RWPE1 (cell line): Measurements from ENCODE around the gene ZNF282.

Experiments used
- CTCF ChIA-PET: fragments of 350-600 bp; sonication (Branson Sonifier 250); formaldehyde crosslinking; extraction: SDS; loops from one replicate; lab custom pipeline; 2021; lab: Yijun Ruan, JAX
- POLR2A ChIA-PET: fragments of 400-600 bp; formaldehyde crosslinking; extraction: SDS; loops from one replicate; lab custom pipeline; 2020; ENCODE audit warnings: antibody characterized with exemption; ENCODE audit not compliant: low non-redundant PET; lab: Yijun Ruan, JAX
- DNase-seq: peaks from one replicate; pipeline ENCODE4 v3.0.0; 2012; ENCODE audit warnings: low spot score
- H3K27ac ChIP-seq: fragments of 450-650 bp; 2 replicates; pipeline ENCODE4 v1.5.1; 2017
- TF ChIP-seq, protein P1 (sequence below): fragments of 450-650 bp; conservative IDR thresholded peaks from 2 replicates; pipeline ENCODE4 v1.5.1; 2017; ENCODE audit warnings: low read depth, mild to moderate bottlenecking

The ZNF282 gene

DNA sequence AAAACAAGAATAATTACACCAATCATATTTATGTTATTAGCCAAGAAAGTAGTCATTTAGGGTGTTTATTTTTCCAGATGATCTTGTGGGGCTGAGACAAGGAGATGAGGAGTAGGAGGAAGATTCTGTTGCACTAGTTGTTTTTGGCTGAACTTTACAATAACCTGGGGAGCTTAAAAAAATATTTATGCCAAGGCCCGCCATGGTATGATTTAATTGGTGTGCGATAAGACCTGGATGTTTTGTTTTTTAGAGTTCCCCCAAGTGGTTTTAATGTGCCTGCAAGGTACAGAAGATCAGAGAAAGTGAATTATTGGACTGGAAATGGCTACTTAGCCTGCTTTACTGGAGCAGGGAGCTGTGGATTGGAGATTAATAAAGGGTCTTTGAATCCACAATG, 7.1 kb upstream of the ZNF282 start:
- DNase-seq: no peak
- ChIA-PET CTCF (interaction anchor here (0.6 kb wide), 1 partner anchor 9 kb away, joined by 5 read pairs; no protein-coding TSS in a partner anchor), POLR2A (no interaction called here)
- no peak overlapping the region for H3K27ac ChIP-seq
- TF ChIP-seq, protein P1, sequence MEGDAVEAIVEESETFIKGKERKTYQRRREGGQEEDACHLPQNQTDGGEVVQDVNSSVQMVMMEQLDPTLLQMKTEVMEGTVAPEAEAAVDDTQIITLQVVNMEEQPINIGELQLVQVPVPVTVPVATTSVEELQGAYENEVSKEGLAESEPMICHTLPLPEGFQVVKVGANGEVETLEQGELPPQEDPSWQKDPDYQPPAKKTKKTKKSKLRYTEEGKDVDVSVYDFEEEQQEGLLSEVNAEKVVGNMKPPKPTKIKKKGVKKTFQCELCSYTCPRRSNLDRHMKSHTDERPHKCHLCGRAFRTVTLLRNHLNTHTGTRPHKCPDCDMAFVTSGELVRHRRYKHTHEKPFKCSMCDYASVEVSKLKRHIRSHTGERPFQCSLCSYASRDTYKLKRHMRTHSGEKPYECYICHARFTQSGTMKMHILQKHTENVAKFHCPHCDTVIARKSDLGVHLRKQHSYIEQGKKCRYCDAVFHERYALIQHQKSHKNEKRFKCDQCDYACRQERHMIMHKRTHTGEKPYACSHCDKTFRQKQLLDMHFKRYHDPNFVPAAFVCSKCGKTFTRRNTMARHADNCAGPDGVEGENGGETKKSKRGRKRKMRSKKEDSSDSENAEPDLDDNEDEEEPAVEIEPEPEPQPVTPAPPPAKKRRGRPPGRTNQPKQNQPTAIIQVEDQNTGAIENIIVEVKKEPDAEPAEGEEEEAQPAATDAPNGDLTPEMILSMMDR: no peak

DNA sequence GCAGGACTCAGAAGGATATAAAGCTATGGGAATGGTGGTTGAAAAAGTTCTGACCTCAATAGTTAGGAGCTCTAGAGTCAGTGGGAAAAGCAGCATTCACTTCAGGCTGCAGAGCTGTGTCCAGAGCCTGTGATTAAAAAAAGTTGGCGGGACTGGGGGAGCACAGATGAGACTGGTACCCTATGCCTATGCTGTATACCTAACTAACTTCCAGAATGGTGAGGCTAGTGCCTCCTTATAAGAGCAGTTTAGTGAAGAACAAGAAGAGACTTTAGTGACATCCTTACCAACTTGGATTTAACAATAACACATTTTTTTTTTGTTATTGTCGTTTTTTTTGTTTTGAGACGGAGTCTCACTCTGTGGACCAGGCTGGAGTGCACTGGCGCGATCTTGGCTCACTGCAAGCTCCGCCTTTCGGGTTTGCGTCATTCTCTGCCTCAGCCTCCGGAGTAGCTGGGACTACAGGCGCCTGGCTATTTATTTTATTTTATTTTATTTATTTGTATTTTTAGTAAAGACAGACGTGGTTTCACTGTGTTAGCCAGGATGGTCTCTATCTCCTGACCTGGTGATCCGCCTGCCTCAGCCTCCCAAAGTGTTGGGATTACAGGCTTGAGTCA, 6.6 kb upstream of the ZNF282 start:
- CTCF ChIA-PET: interaction anchor here (0.6 kb wide), 1 partner anchor 10 kb away, joined by 5 read pairs; no protein-coding TSS in a partner anchor
- no peak for DNase-seq

DNA sequence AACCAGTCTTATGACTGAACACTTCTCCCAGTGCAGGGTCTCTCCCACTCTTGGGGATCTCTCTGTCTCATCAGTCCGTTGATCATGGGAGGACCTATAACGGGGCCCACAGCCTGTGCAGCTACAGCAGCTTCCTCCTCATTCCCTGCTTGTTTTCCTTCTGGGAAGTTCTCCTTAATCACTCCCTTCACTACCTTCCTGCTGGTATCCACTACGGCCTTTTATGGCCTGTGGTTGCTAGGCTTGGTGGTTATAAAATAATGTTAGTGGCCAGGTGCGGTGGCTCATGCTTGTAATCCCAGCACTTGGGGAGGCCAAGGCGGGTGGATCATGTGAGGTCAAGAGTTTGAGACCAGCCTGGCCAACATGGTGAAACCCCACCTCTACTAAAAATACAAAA, 3.5 kb upstream of the ZNF282 start:
- CTCF ChIA-PET: no interaction called here
- no peak overlapping the region for H3K27ac ChIP-seq
- no peak for DNase-seq
- TF ChIP-seq, protein P1: no peak
- POLR2A ChIA-PET: no interaction called here

More for the DNA sequence above, 6.6 kb upstream of the ZNF282 start:
- TF ChIP-seq, protein P1: no peak
- POLR2A ChIA-PET: no interaction called here
- H3K27ac ChIP-seq: no peak overlapping the region

DNA sequence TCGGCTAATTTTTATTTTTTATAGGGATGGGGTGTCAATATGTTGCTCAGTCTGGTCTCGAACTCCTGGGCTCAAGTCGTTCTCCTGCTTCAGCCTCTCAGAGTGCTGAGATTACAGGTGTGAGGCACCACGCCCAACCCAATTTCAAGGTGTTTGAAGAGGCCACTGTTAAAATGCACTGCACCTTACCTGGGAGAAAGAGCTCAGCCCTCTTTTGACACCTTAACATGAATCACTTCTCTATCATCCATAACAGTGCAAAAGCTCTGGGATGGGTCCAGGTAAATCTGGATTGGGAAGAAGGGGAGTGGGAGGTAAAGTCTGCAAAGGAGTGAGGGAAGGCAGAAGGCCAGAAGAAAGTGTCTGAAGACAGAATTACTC, 557 bp upstream of the ZNF282 start:
- peak overlapping the region; percentile 95 for H3K27ac ChIP-seq
- no peak for DNase-seq
- POLR2A ChIA-PET: interaction anchor here (0.9 kb wide), 1 partner anchor 9 kb away, joined by 3 read pairs; no protein-coding TSS in a partner anchor
- TF ChIP-seq, protein P1: no peak
- CTCF ChIA-PET: interaction anchor here (1.0 to 1.4 kb wide), 3 partner anchors 12 to 69 kb away, joined by 3 to 5 read pairs (median 5); partner anchors contain the start of genes ZNF425 and ZNF783

DNA sequence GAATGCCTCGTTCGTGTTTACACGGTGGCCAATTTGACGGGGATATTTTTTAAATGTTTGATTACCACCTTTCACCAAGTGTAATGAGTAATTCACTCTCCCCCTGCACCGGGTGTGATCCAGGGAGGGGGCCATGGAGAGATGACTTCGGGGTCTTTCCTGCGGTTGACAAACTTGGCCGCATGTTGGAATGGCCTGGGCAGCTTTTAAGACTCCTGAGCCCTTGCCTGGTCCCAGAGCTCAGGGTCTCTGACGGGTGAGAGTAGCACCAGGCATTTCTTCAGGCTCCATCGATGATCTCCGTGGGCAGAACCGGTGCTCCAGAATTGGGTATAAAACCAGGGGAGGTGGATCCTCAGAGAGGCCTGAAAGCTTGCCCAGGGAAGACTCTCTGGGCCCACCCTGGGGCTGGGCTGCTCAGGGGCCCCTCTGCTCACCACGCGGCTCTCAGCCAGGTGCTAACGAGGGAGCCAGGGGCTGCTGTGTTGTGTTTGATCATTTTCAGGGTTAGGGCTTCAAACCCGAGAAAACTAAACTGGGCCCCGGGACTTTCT, 882 bp downstream of the ZNF282 start:
- POLR2A ChIA-PET: no interaction called here
- peak overlapping the region; percentile 95 for H3K27ac ChIP-seq
- no peak for DNase-seq
- CTCF ChIA-PET: interaction anchor here (1.4 kb wide), 1 partner anchor 66 kb away, joined by 5 read pairs; the partner anchor contains the start of gene ZNF783
- TF ChIP-seq, protein P1: no peak

DNA sequence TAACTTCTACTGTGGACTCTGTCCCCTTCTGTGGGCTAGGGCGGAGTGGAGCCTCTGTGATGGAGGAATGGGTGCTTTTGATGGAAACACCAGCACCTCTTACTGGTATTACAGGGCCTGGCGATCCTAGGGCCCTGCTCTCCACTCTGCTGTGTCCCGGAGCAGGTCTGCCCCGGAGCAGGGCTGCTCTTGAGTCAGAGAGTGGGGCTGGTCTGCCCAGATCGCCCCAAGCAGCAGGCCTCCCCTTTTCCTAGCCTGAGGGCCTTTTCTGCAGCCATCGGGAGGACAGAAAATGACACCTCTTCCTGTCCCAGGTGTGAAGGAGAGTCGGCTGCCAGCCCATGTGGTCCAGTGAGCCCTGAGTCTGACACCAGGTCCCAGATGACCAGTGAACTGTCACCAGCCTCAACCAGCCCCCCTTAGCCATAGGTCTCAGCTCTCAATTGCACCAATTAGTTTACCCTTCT, 1.4 kb downstream of the ZNF282 start:
- POLR2A ChIA-PET: no interaction called here
- CTCF ChIA-PET: no interaction called here
- H3K27ac ChIP-seq: peak overlapping the region; percentile 95
- no peak for DNase-seq
- TF ChIP-seq, protein P1: no peak
